ENCODE measurements around the gene LRBA.

DNA sequence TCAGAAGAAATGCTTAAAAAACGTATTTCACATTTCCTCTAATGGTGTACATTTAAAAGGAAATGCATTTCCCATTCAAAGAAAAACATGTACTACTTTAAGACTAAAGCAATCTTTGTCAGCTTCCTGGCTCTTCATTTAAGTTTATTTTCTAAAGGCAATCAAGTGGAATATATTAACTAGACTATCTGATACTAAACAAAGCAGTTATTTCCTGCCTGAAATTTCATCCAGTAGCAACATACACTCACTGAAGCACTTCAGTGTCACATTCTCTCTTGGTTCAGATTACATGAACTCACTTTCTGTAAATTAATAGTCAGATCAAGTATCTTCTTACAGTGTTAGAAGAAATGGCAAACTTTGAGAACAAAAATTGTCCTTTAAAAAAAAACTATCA is 42.5 kb downstream of the LRBA start:
- TF ChIP-seq CTCF (IDR thresholded peaks at IDR 0.05; ENCODE audit: low read depth, low read length, missing input control) (no peak), HNF4G (IDR thresholded peaks at IDR 0.05) (no peak)

Data from liver (tissue), 3 donors.